Brain pericyte (primary cell): Measurements from ENCODE around the gene VPS33A.
"Not testable (repeated sequence)": the region's sequence is repeated elsewhere in the genome, so short reads cannot be mapped to it uniquely, and the experiment has no call there.

Experiments used
- DNase-seq: peaks from one replicate; pipeline ENCODE4 v3.0.0-alpha.2; 2012; ENCODE audit warnings: low read depth, low spot score

VPS33A gene

GRCh38 chr12:122266230-122266901 is at the start of gene VPS33A:
TSS of gene VPS33A (minus strand) at chr12:122266494. CDS start at chr12:122266408, 86 bp downstream.
- DNase-seq: peak; percentile 92

GRCh38 chr12:122312926-122313325 is 46.6 kb upstream of the VPS33A start:
- DNase-seq: no peak

GRCh38 chr12:122311696-122312095 is 45.4 kb upstream of the VPS33A start:
- DNase-seq: no peak

GRCh38 chr12:122310626-122311333 is 44.5 kb upstream of the VPS33A start:
- DNase-seq: no peak

- no peak for DNase-seq
Measured at GRCh38 chr12:122309564-122310121, 43.3 kb upstream of the VPS33A start.

- no peak for DNase-seq
Measured at GRCh38 chr12:122308811-122309210, 42.5 kb upstream of the VPS33A start.

GRCh38 chr12:122306407-122306806 is 40.1 kb upstream of the VPS33A start:
- DNase-seq: no peak

- DNase-seq: no peak
Measured at GRCh38 chr12:122304924-122305323, 38.6 kb upstream of the VPS33A start.

- no peak for DNase-seq
Measured at GRCh38 chr12:122303068-122303467, 36.8 kb upstream of the VPS33A start.

- DNase-seq: no peak
Measured at GRCh38 chr12:122298071-122298748, 31.9 kb upstream of the VPS33A start.

GRCh38 chr12:122297494-122297893 is 31.2 kb upstream of the VPS33A start:
- no peak for DNase-seq

- no peak for DNase-seq
Measured at GRCh38 chr12:122295877-122296276, 29.6 kb upstream of the VPS33A start.

GRCh38 chr12:122293081-122293480 is 26.8 kb upstream of the VPS33A start:
- DNase-seq: no peak

- DNase-seq: no peak
Measured at GRCh38 chr12:122291431-122291830, 25.1 kb upstream of the VPS33A start.

GRCh38 chr12:122283680-122284079 is 17.4 kb upstream of the VPS33A start:
- no peak for DNase-seq

- no peak for DNase-seq
Measured at GRCh38 chr12:122282061-122282460, 15.8 kb upstream of the VPS33A start.

- DNase-seq: no peak
Measured at GRCh38 chr12:122276242-122276641, 9.9 kb upstream of the VPS33A start.

GRCh38 chr12:122275459-122275858 is 9.2 kb upstream of the VPS33A start:
- no peak for DNase-seq

- no peak for DNase-seq
Measured at GRCh38 chr12:122265886-122266229, 436 bp downstream of the VPS33A start.

- DNase-seq: no peak
Measured at GRCh38 chr12:122265476-122265875, 818 bp downstream of the VPS33A start.

- not testable (repeated sequence) for DNase-seq
Measured at GRCh38 chr12:122260735-122261134, 5.6 kb downstream of the VPS33A start.

- not testable (repeated sequence) for DNase-seq
Measured at GRCh38 chr12:122258939-122259338, 7.4 kb downstream of the VPS33A start.
